T-helper 2 cell treated with Interferon-gamma antibody and Interleukin-4, amounts not matched to agents 5 μg/mL and 100 μg/mL, for 36 hours (primary cell): ENCODE data around the gene E4F1.
A peak's percentile ranks its signal among the peaks of the same experiment; 100 is the strongest.

Experiments used
- DNase-seq: peaks from one replicate; pipeline ENCODE4 v3.0.0; 2021; ENCODE audit warnings: low spot score
- H3K27ac Mint-ChIP-seq: one replicate; pipeline ENCODE4 v1.8.0; 2021; ENCODE audit warnings: mild to moderate bottlenecking, mixed read lengths
- H3K27me3 Mint-ChIP-seq: one replicate; pipeline ENCODE4 v1.8.0; 2021; ENCODE audit warnings: low read depth, mixed read lengths
- H3K36me3 Mint-ChIP-seq: one replicate; pipeline ENCODE4 v1.8.0; 2021; ENCODE audit warnings: low read depth, mixed read lengths
- H3K4me1 Mint-ChIP-seq: one replicate; pipeline ENCODE4 v1.8.0; 2021; ENCODE audit warnings: low read depth, mixed read lengths
- H3K4me3 Mint-ChIP-seq: one replicate; pipeline ENCODE4 v1.8.0; 2022; ENCODE audit warnings: mild to moderate bottlenecking, moderate library complexity, mixed read lengths
- H3K9me3 Mint-ChIP-seq: one replicate; pipeline ENCODE4 v1.8.0; 2021; ENCODE audit warnings: mixed read lengths

Gene E4F1

GRCh38 chr16:2183671-2184070 lies 39.7 kb upstream of the E4F1 start:
- Mint-ChIP-seq H3K4me1 (no peaks in the 10 kb centered on the region), H3K27me3 (no peaks in the 10 kb centered on the region), H3K4me3 (no peak overlapping the region), H3K9me3 (no peaks in the 10 kb centered on the region), H3K27ac (no peak overlapping the region), H3K36me3 (no peaks in the 10 kb centered on the region)
- DNase-seq, result no peak

GRCh38 chr16:2184346-2184745 lies 39.0 kb upstream of the E4F1 start:
- H3K27ac Mint-ChIP-seq, result no peak overlapping the region

DNA sequence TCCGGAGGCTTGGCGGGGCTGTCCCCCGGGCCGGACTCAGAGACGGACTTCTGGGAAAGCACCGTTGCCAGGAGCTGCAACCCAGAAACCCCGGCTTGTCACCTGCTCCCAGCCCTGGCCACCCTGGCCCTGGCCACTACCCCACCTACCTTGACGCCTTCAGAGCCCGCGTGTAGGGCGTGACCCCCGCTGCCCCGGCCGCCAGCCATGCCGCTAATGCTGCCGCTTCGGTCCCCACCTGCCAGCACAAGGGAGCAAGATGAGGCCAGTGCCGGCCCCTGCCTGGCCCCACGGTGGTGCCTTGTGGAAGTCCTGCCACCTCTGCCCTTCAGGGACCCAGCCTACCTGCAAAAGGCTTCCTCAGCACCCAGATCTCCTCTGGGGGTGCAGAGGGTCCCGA lies 38.4 kb upstream of the E4F1 start:
- no peaks in the 10 kb centered on the region for H3K4me1 Mint-ChIP-seq
- H3K9me3 Mint-ChIP-seq, result no peaks in the 10 kb centered on the region
- H3K27me3 Mint-ChIP-seq, result no peaks in the 10 kb centered on the region
- no peak for DNase-seq
- H3K36me3 Mint-ChIP-seq, result no peaks in the 10 kb centered on the region
- H3K4me3 Mint-ChIP-seq, result no peak overlapping the region
- no peak overlapping the region for H3K27ac Mint-ChIP-seq

More at GRCh38 chr16:2184346-2184745, 39.0 kb upstream of the E4F1 start:
- no peak for DNase-seq
- no peaks in the 10 kb centered on the region for H3K27me3 Mint-ChIP-seq
- H3K4me3 Mint-ChIP-seq, result no peak overlapping the region
- no peaks in the 10 kb centered on the region for H3K9me3 Mint-ChIP-seq
- H3K36me3 Mint-ChIP-seq, result no peaks in the 10 kb centered on the region
- H3K4me1 Mint-ChIP-seq, result no peaks in the 10 kb centered on the region

- Mint-ChIP-seq H3K36me3 (no peaks in the 10 kb centered on the region), H3K9me3 (no peaks in the 10 kb centered on the region), H3K4me3 (no peak overlapping the region), H3K27ac (no peak overlapping the region), H3K27me3 (no peaks in the 10 kb centered on the region), H3K4me1 (no peaks in the 10 kb centered on the region)
- DNase-seq, result no peak
Measured at GRCh38 chr16:2186064-2186463, 37.3 kb upstream of the E4F1 start.

DNA sequence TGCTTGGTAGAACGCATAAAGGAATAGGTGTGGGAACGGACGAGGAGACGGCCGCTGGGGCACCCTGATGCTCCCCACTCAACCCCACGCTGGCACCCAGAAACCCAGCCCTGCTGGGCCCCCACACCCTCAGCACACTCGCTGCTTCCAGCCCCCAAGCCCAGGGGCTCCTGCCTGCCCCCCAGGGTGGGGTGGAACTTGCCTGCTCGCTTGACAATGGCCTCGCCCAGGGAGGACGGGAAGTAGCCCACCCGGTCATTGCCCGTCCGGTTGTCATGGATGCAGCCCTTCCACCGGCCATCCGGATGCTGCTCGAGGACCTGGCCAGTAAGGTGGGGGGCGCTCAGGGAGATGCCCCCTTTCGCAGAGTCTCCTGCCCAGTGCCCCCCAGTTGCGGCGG lies 36.9 kb upstream of the E4F1 start:
- no peaks in the 10 kb centered on the region for H3K9me3 Mint-ChIP-seq
- H3K4me1 Mint-ChIP-seq, result no peaks in the 10 kb centered on the region
- DNase-seq, result no peak
- no peaks in the 10 kb centered on the region for H3K36me3 Mint-ChIP-seq
- no peaks in the 10 kb centered on the region for H3K27me3 Mint-ChIP-seq
- H3K4me3 Mint-ChIP-seq, result no peak overlapping the region
- no peak overlapping the region for H3K27ac Mint-ChIP-seq

GRCh38 chr16:2187212-2187611 lies 36.2 kb upstream of the E4F1 start:
- H3K27me3 Mint-ChIP-seq, result no peaks in the 10 kb centered on the region
- DNase-seq, result no peak
- no peaks in the 10 kb centered on the region for H3K36me3 Mint-ChIP-seq
- no peak overlapping the region for H3K27ac Mint-ChIP-seq
- H3K4me3 Mint-ChIP-seq, result no peak overlapping the region
- no peaks in the 10 kb centered on the region for H3K4me1 Mint-ChIP-seq
- no peaks in the 10 kb centered on the region for H3K9me3 Mint-ChIP-seq

- H3K4me3 Mint-ChIP-seq, result no peak overlapping the region
- DNase-seq, result no peak
- no peaks in the 10 kb centered on the region for H3K27me3 Mint-ChIP-seq
- H3K27ac Mint-ChIP-seq, result no peak overlapping the region
- H3K9me3 Mint-ChIP-seq, result no peaks in the 10 kb centered on the region
- H3K36me3 Mint-ChIP-seq, result no peaks in the 10 kb centered on the region
- no peaks in the 10 kb centered on the region for H3K4me1 Mint-ChIP-seq
Measured at GRCh38 chr16:2188395-2188794, 35.0 kb upstream of the E4F1 start.

DNA sequence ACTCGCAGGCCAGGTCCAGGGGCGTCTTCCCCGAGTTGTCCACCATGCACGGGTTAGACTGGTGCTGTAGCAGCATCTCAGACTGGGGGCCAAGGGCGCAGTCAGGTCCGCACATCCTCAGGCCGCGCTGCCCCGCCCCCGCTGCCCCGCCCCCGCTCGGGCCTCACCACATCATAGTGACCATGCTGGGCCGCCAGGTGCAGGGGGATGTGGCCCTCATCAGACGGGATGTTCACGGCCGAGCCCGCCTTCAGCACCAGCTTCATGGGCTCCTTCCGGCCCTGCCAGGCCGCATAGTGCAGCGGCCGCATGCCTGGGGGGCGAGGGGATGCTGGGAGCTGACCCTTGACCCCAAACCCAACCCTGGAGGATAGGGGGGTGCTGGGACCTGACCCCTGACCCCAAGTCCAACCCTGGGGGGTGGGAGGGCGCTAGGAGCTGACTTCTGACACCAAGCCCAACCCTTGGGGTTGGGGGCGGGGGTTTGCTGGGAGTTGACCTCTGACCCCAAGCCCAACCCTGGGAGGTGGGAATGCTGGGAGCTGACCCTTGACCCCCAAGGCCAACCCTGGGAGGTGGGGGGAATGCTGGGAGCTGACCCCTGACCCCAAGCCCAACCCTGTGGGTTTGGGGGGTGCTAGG lies 34.0 kb upstream of the E4F1 start:
- no peaks in the 10 kb centered on the region for H3K4me1 Mint-ChIP-seq
- peaks cover 4% of the 10 kb centered on the region for H3K27me3 Mint-ChIP-seq
- H3K9me3 Mint-ChIP-seq, result no peaks in the 10 kb centered on the region
- H3K36me3 Mint-ChIP-seq, result no peaks in the 10 kb centered on the region
- DNase-seq, result no peak
- H3K27ac Mint-ChIP-seq, result no peak overlapping the region
- H3K4me3 Mint-ChIP-seq, result no peak overlapping the region

- peaks cover 10% of the 10 kb centered on the region for H3K27me3 Mint-ChIP-seq
- H3K9me3 Mint-ChIP-seq, result no peaks in the 10 kb centered on the region
- H3K4me3 Mint-ChIP-seq, result no peak overlapping the region
- H3K36me3 Mint-ChIP-seq, result no peaks in the 10 kb centered on the region
- no peaks in the 10 kb centered on the region for H3K4me1 Mint-ChIP-seq
- DNase-seq, result no peak
- no peak overlapping the region for H3K27ac Mint-ChIP-seq
Measured at GRCh38 chr16:2190002-2190658, 33.3 kb upstream of the E4F1 start.

DNA sequence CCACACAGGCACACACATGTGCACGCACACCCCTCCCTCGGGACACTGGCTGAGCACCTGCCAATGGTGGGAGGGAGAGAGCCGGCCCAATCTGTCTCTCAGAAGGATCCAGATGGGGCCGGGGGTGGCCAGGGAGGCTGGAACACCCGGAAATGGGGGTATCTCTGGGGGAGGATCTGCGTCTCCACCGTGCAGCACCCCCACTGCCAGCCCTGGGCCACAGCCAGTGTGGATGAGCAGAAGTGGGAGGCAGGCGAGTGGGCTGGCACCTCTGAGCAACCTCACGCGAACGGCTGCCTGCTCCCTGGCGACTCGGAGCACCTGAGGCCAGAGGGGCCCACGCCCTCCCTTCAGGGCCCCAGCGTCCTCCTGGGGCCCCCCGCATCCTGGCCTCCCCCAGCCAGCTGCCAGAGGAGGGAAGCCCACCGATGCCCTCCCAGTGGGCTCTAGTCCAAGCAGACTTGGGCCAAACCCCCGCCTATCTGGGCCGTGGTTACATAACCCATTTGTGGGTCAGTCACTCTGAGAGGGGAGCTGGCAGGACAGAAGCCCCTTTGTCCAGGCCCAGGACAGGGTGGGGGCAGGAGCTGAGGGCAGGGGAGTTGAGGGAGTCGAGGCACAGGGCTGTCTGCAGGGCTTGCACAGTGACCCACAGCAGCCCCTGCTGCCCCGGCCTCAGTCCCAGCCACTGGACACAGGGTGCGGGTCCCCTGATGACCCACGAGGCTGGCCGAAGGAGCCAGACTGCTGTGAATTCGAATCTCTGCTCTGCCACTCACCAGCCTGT lies 32.5 kb upstream of the E4F1 start:
- no peak for DNase-seq
- peaks cover 14% of the 10 kb centered on the region for H3K27me3 Mint-ChIP-seq
- no peaks in the 10 kb centered on the region for H3K4me1 Mint-ChIP-seq
- no peak overlapping the region for H3K27ac Mint-ChIP-seq
- H3K4me3 Mint-ChIP-seq, result no peak overlapping the region
- H3K36me3 Mint-ChIP-seq, result no peaks in the 10 kb centered on the region
- H3K9me3 Mint-ChIP-seq, result no peaks in the 10 kb centered on the region

GRCh38 chr16:2191446-2191706 lies 32.0 kb upstream of the E4F1 start:
- Mint-ChIP-seq H3K4me1 (no peaks in the 10 kb centered on the region), H3K27me3 (peaks cover 14% of the 10 kb centered on the region), H3K36me3 (no peaks in the 10 kb centered on the region), H3K27ac (no peak overlapping the region), H3K4me3 (no peak overlapping the region), H3K9me3 (no peaks in the 10 kb centered on the region)
- DNase-seq, result no peak

- Mint-ChIP-seq H3K4me1 (no peaks in the 10 kb centered on the region), H3K9me3 (no peaks in the 10 kb centered on the region), H3K27me3 (peaks cover 36% of the 10 kb centered on the region), H3K4me3 (no peak overlapping the region), H3K27ac (no peak overlapping the region), H3K36me3 (no peaks in the 10 kb centered on the region)
- no peak for DNase-seq
Measured at GRCh38 chr16:2194166-2194834, 29.1 kb upstream of the E4F1 start.

- Mint-ChIP-seq H3K27ac (no peak overlapping the region), H3K27me3 (peaks cover 37% of the 10 kb centered on the region), H3K4me3 (no peak overlapping the region)
Measured at GRCh38 chr16:2194852-2195321, 28.5 kb upstream of the E4F1 start.

More at GRCh38 chr16:2194852-2195321, 28.5 kb upstream of the E4F1 start:
- H3K9me3 Mint-ChIP-seq, result no peaks in the 10 kb centered on the region
- peak; percentile 28 for DNase-seq
- H3K36me3 Mint-ChIP-seq, result no peaks in the 10 kb centered on the region
- no peaks in the 10 kb centered on the region for H3K4me1 Mint-ChIP-seq
